ENCODE results near the gene TCF12.

DNA sequence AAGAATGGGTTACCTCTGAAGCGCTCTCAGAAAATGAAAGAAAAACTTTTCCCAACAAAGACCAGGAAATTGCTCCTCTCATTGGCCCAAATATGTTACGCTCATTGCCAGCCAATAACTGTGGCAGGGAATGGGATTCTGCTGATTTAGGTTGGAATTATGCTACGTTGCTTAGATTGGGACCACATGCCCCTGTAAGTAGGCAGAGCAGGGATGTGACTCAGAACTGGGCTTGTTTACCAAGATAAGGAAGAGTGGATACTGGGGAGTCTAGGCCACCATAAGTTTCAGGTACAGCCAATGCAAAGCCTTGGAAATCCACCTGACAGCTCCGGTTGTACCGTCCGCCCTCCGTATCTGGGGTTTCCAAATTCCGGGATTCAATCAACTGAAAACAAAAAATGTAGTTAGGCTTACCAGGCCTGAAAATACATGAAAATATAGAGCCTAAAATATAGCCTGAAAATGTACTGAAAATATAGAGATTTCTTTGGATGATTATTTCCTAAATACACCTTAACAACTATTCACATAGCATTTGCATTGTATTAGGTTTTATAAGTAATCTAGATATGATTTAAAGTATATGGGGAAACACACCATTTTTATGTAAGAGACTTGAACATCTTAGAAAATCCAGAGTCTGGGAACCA is 1.5 kb upstream of the TCF12 start:
- TF ChIP-seq EP300 (IDR thresholded peaks at IDR 0.05; ENCODE audit: low read depth) (no peak), POLR2AphosphoS5 (IDR thresholded peaks at IDR 0.05) (no peak)
- TF ChIP-seq, protein P1, sequence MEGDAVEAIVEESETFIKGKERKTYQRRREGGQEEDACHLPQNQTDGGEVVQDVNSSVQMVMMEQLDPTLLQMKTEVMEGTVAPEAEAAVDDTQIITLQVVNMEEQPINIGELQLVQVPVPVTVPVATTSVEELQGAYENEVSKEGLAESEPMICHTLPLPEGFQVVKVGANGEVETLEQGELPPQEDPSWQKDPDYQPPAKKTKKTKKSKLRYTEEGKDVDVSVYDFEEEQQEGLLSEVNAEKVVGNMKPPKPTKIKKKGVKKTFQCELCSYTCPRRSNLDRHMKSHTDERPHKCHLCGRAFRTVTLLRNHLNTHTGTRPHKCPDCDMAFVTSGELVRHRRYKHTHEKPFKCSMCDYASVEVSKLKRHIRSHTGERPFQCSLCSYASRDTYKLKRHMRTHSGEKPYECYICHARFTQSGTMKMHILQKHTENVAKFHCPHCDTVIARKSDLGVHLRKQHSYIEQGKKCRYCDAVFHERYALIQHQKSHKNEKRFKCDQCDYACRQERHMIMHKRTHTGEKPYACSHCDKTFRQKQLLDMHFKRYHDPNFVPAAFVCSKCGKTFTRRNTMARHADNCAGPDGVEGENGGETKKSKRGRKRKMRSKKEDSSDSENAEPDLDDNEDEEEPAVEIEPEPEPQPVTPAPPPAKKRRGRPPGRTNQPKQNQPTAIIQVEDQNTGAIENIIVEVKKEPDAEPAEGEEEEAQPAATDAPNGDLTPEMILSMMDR (IDR thresholded peaks at IDR 0.05) = no peak

All from transverse colon (tissue), 4 donors.